ENCODE measurements around the gene MTERF2.

MTERF2 gene

GRCh38 chr12:106955377-106956047 lies 31.4 kb downstream of the MTERF2 start, which contains the start of gene TMEM263:
Gene TMEM263, plus strand, starts transcription at chr12:106955907. Its CDS starts 11,210 bp downstream, at chr12:106967117.
- H3K27ac ChIP-seq: peak within 1 kb of the TSS; percentile 64
- DNase-seq (ENCODE audit: low read depth, low spot score): peak; percentile 31

GRCh38 chr12:106954462-106955376 lies 32.2 kb downstream of the MTERF2 start:
- DNase-seq (ENCODE audit: low read depth, low spot score): no peak

GRCh38 chr12:106953352-106954250 lies 33.3 kb downstream of the MTERF2 start:
- DNase-seq (ENCODE audit: low read depth, low spot score): no peak
- peak overlapping the region; percentile 6 for H3K27ac ChIP-seq

More at GRCh38 chr12:106954462-106955376, 32.2 kb downstream of the MTERF2 start:
- peak overlapping the region; percentile 64 for H3K27ac ChIP-seq

- DNase-seq (ENCODE audit: low read depth, low spot score): no peak
- H3K27ac ChIP-seq: no peak overlapping the region
Observed at GRCh38 chr12:106950591-106950990, 36.4 kb downstream of the MTERF2 start.

GRCh38 chr12:106947461-106947860 lies 39.5 kb downstream of the MTERF2 start:
- H3K27ac ChIP-seq: no peak overlapping the region
- no peak for DNase-seq (ENCODE audit: low read depth, low spot score)

- DNase-seq (ENCODE audit: low read depth, low spot score): no peak
- no peak overlapping the region for H3K27ac ChIP-seq
Observed at GRCh38 chr12:106945261-106945851, 41.6 kb downstream of the MTERF2 start.

GRCh38 chr12:106942775-106943174 lies 44.2 kb downstream of the MTERF2 start:
- no peak overlapping the region for H3K27ac ChIP-seq
- no peak for DNase-seq (ENCODE audit: low read depth, low spot score)

- no peak overlapping the region for H3K27ac ChIP-seq
- DNase-seq (ENCODE audit: low read depth, low spot score): no peak
Observed at GRCh38 chr12:106941481-106942156, 45.3 kb downstream of the MTERF2 start.

GRCh38 chr12:106934277-106934676 lies 52.7 kb downstream of the MTERF2 start:
- no peak overlapping the region for H3K27ac ChIP-seq
- no peak for DNase-seq (ENCODE audit: low read depth, low spot score)
